DOHH2 (cell line): Measurements from ENCODE around the gene SEPTIN8.

Experiments
- H3F3A ChIP-seq: fragments of 200-600 bp; sonication (generic), shearing (Covaris generic); 2 replicates; pipeline ENCODE4 v1.6.0; 2016; ENCODE audit warnings: antibody characterized with exemption, mild to moderate bottlenecking; ENCODE audit not compliant: control insufficient read depth, insufficient read depth
- H3K27ac ChIP-seq: fragments of 200-600 bp; sonication (generic); 2 replicates; pipeline ENCODE4 v1.5.1; 2014; ENCODE audit warnings: low read depth, mild to moderate bottlenecking, low read length, moderate library complexity
- H3K27me3 ChIP-seq: fragments of 200-600 bp; sonication (generic); 2 replicates; pipeline ENCODE4 v1.6.1; 2014; ENCODE audit warnings: mild to moderate bottlenecking, low read length, mixed read lengths; ENCODE audit not compliant: control insufficient read depth
- H3K36me3 ChIP-seq: fragments of 200-600 bp; sonication (generic); 2 replicates; pipeline ENCODE4 v1.6.1; 2014; ENCODE audit warnings: mild to moderate bottlenecking, low read length, moderate library complexity, mixed read lengths; ENCODE audit not compliant: control insufficient read depth
- H3K4me1 ChIP-seq: fragments of 200-600 bp; sonication (generic); 2 replicates; pipeline ENCODE4 v1.6.1; 2014; ENCODE audit warnings: mild to moderate bottlenecking, low read length, mixed read lengths; ENCODE audit not compliant: control insufficient read depth
- H3K4me2 ChIP-seq: fragments of 200-600 bp; sonication (generic); 2 replicates; pipeline ENCODE4 v1.6.0; 2014; ENCODE audit warnings: mild to moderate bottlenecking, low read length, moderate library complexity
- H3K4me3 ChIP-seq: fragments of 200-600 bp; sonication (generic); 2 replicates; pipeline ENCODE4 v1.5.1; 2014; ENCODE audit warnings: mild to moderate bottlenecking, low read length, mixed read lengths
- H3K79me2 ChIP-seq: fragments of 200-600 bp; sonication (generic); 2 replicates; pipeline ENCODE4 v1.6.1; 2014; ENCODE audit warnings: mild to moderate bottlenecking, low read length, mixed read lengths; ENCODE audit not compliant: control insufficient read depth
- H3K9me2 ChIP-seq: fragments of 200-600 bp; sonication (generic); replicated peaks from 2 replicates; pipeline ENCODE4 v1.6.1; 2014; ENCODE audit warnings: mild to moderate bottlenecking, low read length, mixed read lengths; ENCODE audit not compliant: control insufficient read depth
- H3K9me3 ChIP-seq: fragments of 200-600 bp; sonication (generic); 2 replicates; pipeline ENCODE4 v1.6.1; 2014; ENCODE audit warnings: antibody characterized with exemption, low read length, mixed read lengths; ENCODE audit not compliant: control insufficient read depth, insufficient read depth
- H4K20me1 ChIP-seq: fragments of 200-600 bp; sonication (generic); 2 replicates; pipeline ENCODE4 v1.6.0; 2014; ENCODE audit warnings: low read depth, mild to moderate bottlenecking, antibody characterized with exemption, low read length, moderate library complexity; ENCODE audit not compliant: control insufficient read depth, insufficient read depth
- EZH2phosphoT487 ChIP-seq: fragments of 200-600 bp; sonication (generic); IDR thresholded peaks from 2 replicates; pipeline ENCODE4 v1.6.1; 2017; ENCODE audit warnings: borderline replicate concordance, mild to moderate bottlenecking, antibody characterized with exemption, low read length, moderate library complexity, mixed read lengths
- TF ChIP-seq, protein P1 (sequence below): fragments of 200-600 bp; sonication (generic); IDR thresholded peaks from one replicate; pipeline ENCODE4 v1.5.1; 2014; ENCODE audit warnings: antibody characterized with exemption, mild to moderate bottlenecking, low read depth, low read length; ENCODE audit not compliant: poor library complexity, severe bottlenecking

The SEPTIN8 gene

DNA sequence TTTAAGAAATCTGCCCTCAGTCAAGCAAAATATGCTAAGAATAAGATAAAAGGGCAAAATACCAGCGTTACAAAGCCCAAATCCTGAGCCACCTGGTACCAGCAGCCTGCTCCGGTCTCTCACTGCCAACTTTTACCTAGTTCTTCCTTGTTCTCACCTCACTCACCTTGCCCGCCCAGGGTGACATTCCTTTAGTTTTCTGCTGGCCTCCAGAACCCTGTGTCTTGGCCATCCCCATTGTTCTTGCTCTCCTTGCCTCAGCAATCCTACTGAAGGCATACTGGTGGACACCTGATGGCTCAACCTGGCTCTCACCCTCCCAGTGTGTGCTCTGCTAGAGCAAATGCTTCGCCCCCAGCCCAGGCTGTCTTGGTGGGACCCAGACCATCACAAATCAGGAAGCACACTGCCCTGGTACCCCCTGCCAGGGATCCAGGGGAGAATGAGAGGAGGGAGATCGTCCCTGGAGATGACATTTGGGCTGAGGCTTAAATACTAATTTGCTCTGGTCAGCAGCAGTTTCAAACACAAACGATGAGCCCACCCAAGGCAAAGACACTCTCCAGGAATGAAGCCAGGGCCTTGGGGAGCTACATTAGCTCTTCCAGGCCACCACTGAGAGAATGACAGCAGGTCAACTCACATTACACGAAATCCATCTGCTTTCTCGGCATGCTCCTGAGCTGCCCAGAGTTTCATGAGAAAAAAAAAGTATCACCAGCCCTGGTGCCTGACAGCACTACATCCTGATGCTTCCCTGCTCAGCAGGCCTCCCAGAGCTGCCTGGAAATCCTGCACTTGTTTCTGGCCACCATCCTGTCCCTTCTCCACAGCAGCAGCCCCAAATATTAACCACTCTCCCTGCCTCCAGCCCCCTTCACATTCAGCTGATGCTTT lies 12.2 kb upstream of the SEPTIN8 start:
- Histone ChIP-seq H4K20me1 (no peaks in the 10 kb centered on the region; the same call in 1 of the 2 replicates), H3F3A (no peaks in the 10 kb centered on the region), H3K4me3 (no peak overlapping the region), H3K36me3 (no peaks in the 10 kb centered on the region), H3K27me3 (peaks cover 23% of the 10 kb centered on the region), H3K9me2 (no peaks in the 10 kb centered on the region), H3K4me2 (no peak overlapping the region), H3K27ac (no peak overlapping the region), H3K4me1 (no peaks in the 10 kb centered on the region), H3K79me2 (no peaks in the 10 kb centered on the region), H3K9me3 (no peaks in the 10 kb centered on the region)
- TF ChIP-seq, protein P1, sequence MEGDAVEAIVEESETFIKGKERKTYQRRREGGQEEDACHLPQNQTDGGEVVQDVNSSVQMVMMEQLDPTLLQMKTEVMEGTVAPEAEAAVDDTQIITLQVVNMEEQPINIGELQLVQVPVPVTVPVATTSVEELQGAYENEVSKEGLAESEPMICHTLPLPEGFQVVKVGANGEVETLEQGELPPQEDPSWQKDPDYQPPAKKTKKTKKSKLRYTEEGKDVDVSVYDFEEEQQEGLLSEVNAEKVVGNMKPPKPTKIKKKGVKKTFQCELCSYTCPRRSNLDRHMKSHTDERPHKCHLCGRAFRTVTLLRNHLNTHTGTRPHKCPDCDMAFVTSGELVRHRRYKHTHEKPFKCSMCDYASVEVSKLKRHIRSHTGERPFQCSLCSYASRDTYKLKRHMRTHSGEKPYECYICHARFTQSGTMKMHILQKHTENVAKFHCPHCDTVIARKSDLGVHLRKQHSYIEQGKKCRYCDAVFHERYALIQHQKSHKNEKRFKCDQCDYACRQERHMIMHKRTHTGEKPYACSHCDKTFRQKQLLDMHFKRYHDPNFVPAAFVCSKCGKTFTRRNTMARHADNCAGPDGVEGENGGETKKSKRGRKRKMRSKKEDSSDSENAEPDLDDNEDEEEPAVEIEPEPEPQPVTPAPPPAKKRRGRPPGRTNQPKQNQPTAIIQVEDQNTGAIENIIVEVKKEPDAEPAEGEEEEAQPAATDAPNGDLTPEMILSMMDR = no peak
- TF ChIP-seq EZH2phosphoT487 = no peak

DNA sequence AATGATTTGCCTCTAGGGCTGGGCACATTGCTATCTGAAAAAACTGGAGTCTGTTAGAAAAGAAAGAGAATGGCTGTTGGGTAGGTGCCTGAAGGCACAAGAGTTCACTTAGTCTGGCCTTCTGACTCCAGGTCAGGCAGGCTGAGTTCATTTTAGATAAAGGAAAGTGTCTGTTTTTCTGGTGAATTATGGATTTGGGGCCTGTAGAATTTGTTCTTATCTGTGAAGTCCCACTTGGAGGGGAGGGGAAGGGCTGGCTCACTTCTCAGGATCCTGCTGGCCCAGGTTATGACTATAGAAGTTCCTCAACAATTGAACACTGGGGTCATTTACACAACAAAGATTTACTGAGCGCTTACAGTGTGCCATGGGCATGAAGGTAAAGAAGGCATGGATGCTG lies 11.5 kb upstream of the SEPTIN8 start:
- Histone ChIP-seq H3K79me2 (no peaks in the 10 kb centered on the region), H3K36me3 (no peaks in the 10 kb centered on the region), H3K9me2 (no peaks in the 10 kb centered on the region), H3K27me3 (peaks cover 26% of the 10 kb centered on the region), H3K4me2 (no peak overlapping the region), H3F3A (no peaks in the 10 kb centered on the region), H3K27ac (no peak overlapping the region), H3K9me3 (no peaks in the 10 kb centered on the region), H3K4me1 (no peaks in the 10 kb centered on the region), H3K4me3 (no peak overlapping the region), H4K20me1 (no peaks in the 10 kb centered on the region; the same call in 1 of the 2 replicates)
- TF ChIP-seq EZH2phosphoT487 = no peak
- TF ChIP-seq, protein P1 = no peak

DNA sequence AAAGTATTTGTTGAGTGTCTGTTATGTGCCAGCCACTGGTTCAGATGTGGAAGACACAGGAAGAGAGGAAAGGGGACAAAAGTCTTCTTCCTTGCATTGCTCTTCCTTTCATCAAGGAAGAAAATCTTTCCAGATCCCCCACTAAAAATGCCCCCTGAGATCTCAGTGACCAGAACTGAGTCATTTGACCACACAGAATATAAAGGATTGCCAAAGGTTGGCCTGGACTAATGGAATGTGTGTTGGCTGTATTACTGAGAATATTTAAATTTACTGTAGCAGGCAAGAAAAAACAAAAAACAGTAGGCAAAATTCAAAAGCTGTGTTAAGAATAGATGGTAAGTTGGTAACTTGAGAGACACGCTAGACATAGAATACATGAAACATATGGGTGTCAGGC lies 10.0 kb upstream of the SEPTIN8 start:
- H3K36me3 ChIP-seq = no peaks in the 10 kb centered on the region
- no peak overlapping the region for H3K27ac ChIP-seq
- TF ChIP-seq, protein P1 = no peak
- no peak for TF ChIP-seq EZH2phosphoT487
- H3K4me3 ChIP-seq = no peak overlapping the region
- H3F3A ChIP-seq = no peaks in the 10 kb centered on the region
- H3K4me2 ChIP-seq = no peak overlapping the region
- no peaks in the 10 kb centered on the region; the same call in 1 of the 2 replicates for H4K20me1 ChIP-seq
- H3K4me1 ChIP-seq = no peaks in the 10 kb centered on the region
- H3K9me3 ChIP-seq = no peaks in the 10 kb centered on the region
- no peaks in the 10 kb centered on the region for H3K9me2 ChIP-seq
- no peaks in the 10 kb centered on the region for H3K79me2 ChIP-seq
- peaks cover 30% of the 10 kb centered on the region for H3K27me3 ChIP-seq
